ENCODE results near the gene MARVELD3. TPM values are rescaled to one million over a fixed set of nuclear protein-coding genes. Genes with fewer than 3 reads are reported as not detected.

Gene MARVELD3
- total and polyA plus RNA-seq, 9 of the 15 experiments (the other 6 are each of a cell fraction or from before 2014, with no cell fraction given), result 0.03 to 0.07 (median 0.07) TPM; not detected in 6

GRCh38 chr16:71647391-71647790 is 21.4 kb downstream of the MARVELD3 start:
- H2AFZ ChIP-seq (ENCODE audit: low read depth, low read length), result no peak overlapping the region
- ATAC-seq (no peak), DNase-seq (ENCODE audit: extremely low read depth in 1 of 4, low spot score in 3 of 4) (no peak), FAIRE-seq (no peak)
- POLR2A ChIA-PET, result interaction anchor here (1.1 kb wide), 1 partner anchor 23 kb away, joined by 4 read pairs; no protein-coding TSS in a partner anchor
- CTCF ChIA-PET (ENCODE audit: low intra/inter-chr PET ratio), result no interaction called here
- no peaks in the 10 kb centered on the region for H3K27me3 ChIP-seq (ENCODE audit: control insufficient read depth in 2 of 2, insufficient read depth in 2 of 2, low read length in 2 of 2)
- TF ChIP-seq RBM22 (IDR thresholded peaks at IDR 0.05; ENCODE audit: low read depth, low read length, poor library complexity, severe bottlenecking) (no peak), MAX (CRISPR knock-in tag; IDR thresholded peaks at IDR 0.05) (no peak), TAF1 (IDR thresholded peaks at IDR 0.05; ENCODE audit: control insufficient read depth, extremely low read depth, insufficient read depth, low read length, severe bottlenecking) (no peak), KLF6 (CRISPR knock-in tag; IDR thresholded peaks at IDR 0.05; ENCODE audit: borderline replicate concordance) (no peak), TCF3 (CRISPR knock-in tag; IDR thresholded peaks at IDR 0.05) (no peak), BCL6 (CRISPR knock-in tag; IDR thresholded peaks at IDR 0.05) (no peak), EGR1 (conservative IDR thresholded peaks at IDR 0.05) (no peak), ZBTB34 (CRISPR knock-in tag; IDR thresholded peaks at IDR 0.05) (no peak), MYC (IDR thresholded peaks at IDR 0.05; ENCODE audit: low read depth, low read length) (no peak), MYC (CRISPR knock-in tag; IDR thresholded peaks at IDR 0.05; ENCODE audit: borderline replicate concordance, low read depth) (no peak), MLX (CRISPR knock-in tag; conservative IDR thresholded peaks at IDR 0.05) (no peak), RFX1 (IDR thresholded peaks at IDR 0.05) (no peak), CREB3 (tag; conservative IDR thresholded peaks at IDR 0.05; ENCODE audit: low read depth) (no peak)
- intact Hi-C loops (cut with micrococcal nuclease), result loop anchor here (10.0 kb wide), 1 partner anchor 97 kb away; no protein-coding TSS in a partner anchor
- no peak overlapping the region for H3K9ac ChIP-seq (ENCODE audit: insufficient read depth in 1 of 2, low read depth in 2 of 2, low read length in 2 of 2)
- no peaks in the 10 kb centered on the region for H4K20me1 ChIP-seq (replicated peaks; ENCODE audit: control insufficient read depth, insufficient read depth, low read length)
- H3K36me3 ChIP-seq (ENCODE audit: control insufficient read depth, insufficient read depth, low read length), result peaks cover 8% of the 10 kb centered on the region
- H3K4me2 ChIP-seq (ENCODE audit: insufficient read depth, low read length), result no peak overlapping the region
- H3K27ac ChIP-seq (ENCODE audit: extremely low read depth, low read depth, low read length), result no peak overlapping the region
- no peaks in the 10 kb centered on the region for H3K9me1 ChIP-seq (ENCODE audit: control insufficient read depth, insufficient read depth, low read length)
- no peaks in the 10 kb centered on the region for H3K4me1 ChIP-seq (replicated peaks in 1 of 2; ENCODE audit: control insufficient read depth in 2 of 2, insufficient read depth in 2 of 2, low read length in 2 of 2)
- H3K79me2 ChIP-seq (ENCODE audit: control insufficient read depth, insufficient read depth, low read length), result no peaks in the 10 kb centered on the region
- BruUV-seq (replicated peaks), result no TSS peak
- H3K9me3 ChIP-seq (replicated peaks; ENCODE audit: control insufficient read depth, insufficient read depth, low read depth, low read length), result no peaks in the 10 kb centered on the region
- in situ Hi-C loops (cut with MboI), result no loop called here
- 70% methylated on average over 7 of the region's 7 CpGs for WGBS (ENCODE audit: insufficient coverage, low coverage, missing lambda C conversion rate)
- no peak overlapping the region for H3K4me3 ChIP-seq
